NCI-H82 (cell line): Measurements from ENCODE around the gene ZNF184.

ENCODE experiments used
- DNase-seq: peaks from one replicate; lab custom pipeline; 2025; lab: John Stamatoyannopoulos, UW

Gene ZNF184

DNA sequence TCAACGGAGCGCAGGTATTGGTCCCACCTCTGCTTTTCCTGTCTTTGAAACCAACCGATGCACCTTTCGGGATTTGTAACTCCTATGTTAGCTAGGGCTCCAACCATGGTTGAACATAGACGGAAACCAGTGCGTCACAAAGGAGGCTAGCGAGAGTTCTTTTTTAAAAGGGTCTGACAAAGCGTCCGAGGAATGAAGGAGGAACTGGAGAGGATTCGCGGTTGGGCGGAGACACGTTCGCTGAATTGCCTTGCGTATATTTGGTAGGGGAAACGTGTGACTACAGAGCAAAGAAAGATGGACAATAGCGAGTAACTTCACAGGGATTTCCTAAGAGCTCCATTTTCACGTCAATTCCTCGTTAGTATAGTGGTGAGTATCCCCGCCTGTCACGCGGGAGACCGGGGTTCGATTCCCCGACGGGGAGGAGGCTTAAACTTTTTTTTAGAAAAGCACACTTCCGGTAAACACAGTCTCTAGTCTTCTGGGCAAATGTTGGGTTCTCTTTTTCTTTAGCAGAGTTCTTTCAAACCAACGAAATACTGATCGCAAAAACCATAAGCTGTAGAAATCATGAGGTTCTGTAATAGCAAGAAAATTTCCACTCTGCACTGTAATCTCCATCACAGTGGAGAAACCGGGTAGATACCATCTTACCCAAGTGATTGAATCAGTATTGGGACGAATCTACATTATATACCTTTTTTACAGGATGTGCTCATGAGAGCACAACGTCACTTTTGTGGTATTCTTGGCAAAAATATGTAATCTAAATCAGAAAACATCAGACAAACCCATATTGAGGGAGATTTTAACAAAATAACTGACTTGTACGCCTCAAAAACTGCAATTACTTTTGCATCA is 6.6 kb upstream of the ZNF184 start:
- peak; percentile 91 for DNase-seq

DNA sequence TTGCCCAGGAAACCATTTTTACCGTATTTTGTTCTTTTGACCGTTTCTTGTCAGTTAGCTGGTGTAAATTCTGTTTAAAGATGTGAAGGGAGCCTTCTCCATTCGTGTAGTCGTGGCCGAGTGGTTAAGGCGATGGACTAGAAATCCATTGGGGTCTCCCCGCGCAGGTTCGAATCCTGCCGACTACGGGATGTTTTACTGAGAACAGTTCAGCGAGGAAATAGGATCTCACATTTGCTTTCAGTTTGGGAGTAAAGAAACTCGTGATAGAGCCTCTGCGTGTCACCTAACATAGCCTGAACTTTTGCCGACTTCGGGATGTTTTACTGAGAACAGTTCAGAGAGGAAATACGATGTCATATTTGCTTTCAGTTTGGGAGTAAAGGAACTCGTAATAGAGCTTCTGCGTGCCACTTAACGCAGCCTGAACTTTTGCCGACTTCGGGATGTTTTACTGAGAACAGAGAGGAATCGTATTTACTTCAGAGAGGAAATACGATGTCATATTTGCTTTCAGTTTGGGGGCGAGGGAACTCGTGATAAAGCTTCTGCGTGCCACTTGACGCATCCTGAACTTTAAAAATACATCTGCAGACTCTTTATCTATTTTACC is 5.9 kb upstream of the ZNF184 start:
- peak; percentile 94 for DNase-seq

DNA sequence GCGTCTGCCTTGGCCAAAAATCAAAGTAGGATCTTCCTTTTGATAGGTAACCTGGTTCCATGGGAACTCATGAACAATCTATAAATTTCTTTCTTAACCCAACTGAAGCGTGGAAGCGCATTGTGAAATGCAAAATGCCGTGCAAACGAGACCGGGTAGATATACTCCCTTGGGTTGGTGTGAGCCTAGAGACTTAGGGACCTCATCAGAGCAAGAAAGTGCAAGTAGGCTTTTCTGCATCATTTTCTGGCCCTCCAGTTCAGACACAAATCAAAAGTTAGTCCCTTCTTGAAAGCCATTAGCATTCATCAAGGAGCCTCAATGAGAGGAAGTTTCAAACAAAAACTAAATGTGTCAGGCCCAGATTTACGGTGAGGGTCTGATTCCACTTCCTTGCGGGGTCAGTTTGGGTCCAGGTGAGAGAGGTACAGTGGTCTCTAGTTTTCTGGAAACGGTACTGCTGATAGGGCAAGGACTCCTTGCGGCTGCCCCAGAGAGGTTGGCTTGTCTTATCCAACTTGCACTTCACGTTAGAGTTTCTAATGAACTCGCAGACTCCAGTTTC is 5.3 kb upstream of the ZNF184 start:
- DNase-seq: peak; percentile 58

DNA sequence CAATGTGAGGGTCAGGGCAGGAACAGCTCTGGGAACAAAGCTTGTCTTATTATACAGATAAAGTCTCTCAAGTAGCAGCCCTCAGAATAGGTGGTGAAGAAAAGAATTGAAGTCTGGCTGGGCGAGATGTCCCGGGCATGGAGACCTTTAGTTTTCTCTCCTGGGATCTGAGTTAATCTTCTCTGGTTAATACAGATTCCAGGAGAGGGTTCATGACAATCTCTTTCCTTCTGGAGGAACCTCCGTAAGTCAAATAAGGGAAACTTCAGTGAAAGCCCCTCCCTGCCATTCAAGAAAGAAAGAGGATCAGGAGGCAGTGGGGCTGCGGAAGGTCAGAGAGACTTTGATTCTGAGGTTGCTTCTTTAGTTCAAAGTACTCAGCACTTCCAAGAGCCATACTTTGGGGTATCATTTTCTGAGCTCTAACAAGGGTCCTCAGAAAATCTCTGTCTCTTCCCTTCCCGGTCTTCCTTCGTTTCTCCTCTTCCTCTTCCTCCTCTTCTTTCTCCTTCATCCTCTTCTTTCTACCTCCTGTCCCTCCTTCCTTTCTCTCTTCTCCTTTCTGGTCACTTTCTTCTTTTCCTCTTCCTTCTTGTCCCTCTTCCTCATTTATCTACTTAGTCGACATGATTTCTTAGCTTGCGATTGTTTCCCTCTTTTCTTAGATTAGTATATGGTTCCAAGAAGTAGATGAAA is 4.6 kb upstream of the ZNF184 start:
- DNase-seq: peak; percentile 64

DNA sequence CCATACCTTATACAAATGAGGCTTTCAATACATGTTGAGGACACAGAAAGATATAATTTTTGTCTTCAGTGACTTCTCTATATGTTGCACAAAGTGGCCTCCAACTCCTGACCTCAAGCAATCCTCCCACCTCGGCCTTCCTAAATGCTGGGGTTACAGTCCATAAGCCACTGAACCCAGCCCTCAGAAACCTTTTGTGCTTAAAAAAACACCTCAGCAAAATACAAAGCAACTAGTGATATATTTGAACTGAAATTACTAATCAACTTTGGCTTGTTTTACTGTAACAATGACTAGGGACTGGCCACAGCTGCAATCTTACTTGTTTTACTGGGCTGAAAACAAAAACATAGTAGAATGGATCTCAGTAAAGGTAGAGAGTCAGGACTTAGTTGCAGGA is 3.2 kb upstream of the ZNF184 start:
- no peak for DNase-seq

DNA sequence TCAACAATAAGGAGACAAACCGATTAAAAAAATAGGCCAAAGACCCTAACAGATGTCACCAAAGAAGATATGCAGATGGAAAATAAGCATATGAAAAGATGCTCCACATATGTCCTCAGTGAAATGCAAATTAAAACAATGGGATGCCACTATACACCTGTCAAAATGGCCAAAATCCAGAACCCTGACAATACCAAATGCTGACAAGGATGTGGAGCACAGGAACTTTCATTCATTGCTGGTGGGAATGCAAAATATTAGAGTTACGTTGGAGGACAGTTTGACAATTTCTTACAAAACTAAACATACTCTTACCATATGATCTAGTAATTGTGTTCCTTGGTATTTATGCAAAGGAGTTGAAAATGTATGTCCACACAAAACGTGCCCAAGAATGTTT is 1.8 kb upstream of the ZNF184 start:
- DNase-seq: no peak

DNA sequence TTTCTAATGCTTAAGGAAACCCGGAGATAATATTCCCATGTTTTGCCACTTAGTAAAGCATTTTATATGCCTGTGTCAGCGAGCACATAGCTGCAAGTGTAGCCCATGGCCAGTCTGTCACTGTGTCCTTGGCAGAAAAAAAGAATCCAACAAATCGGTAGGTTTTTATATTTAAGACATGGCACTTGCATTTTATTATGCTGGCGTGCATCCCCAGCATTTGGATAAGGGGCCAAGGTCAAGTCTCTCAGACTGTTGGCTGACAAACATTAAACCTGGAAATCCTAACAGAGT is 1.2 kb upstream of the ZNF184 start:
- DNase-seq: no peak

DNA sequence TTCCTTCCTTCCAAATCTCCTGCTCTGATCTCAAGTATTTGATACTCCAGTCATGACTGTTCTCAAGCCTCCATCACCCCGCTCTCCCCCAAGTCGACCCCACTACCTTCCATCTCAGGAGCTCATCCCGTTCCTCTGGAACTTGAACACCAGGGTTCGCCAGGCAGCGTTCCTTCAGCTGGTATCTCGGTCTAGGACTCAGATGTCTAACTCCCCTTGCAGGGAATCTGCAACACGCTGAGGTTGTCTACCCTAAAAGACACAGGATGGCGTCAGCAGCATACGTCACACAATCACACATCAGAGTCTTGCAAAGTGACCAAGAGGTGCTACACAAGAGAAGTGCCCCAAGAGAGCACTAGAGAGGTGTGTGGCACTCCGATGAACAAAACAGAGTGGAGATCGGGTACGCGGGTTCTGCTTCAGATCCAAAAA is 706 bp downstream of the ZNF184 start:
- peak; percentile 83 for DNase-seq

DNA sequence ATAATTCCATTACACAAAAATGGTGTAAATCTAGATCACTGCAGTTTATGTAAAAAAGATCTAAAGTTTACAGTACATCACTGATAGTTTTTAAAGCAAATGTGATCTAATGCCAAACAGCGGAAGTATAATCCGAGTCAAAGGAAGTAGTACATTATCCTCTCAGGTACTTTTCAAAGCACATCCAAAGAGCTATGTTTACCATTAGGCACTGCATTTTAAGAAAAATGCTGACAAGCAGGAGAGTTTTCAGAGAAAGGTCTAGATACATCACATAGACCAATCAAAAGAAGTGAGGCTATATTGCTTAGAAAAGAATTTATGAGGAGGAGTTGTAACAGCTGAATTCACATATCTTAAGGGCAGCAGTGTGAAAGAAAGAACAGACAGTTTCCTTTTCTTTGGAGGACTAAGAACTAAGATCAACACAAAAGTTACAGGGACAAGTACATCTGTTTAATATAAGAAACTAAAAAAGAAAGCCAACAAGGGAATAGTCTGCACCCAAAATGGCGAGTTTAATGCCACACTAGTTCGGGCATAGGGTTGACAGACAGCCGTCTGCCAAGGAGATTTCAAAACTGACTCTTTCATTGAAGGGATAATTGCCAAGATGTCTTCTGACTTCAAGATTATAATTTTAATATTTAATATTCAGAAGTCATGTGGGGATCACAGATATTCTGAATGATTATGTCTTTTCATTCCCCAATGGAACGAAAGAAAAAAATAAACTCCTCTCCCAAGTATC is 1.4 kb downstream of the ZNF184 start:
- DNase-seq: peak; percentile 15

DNA sequence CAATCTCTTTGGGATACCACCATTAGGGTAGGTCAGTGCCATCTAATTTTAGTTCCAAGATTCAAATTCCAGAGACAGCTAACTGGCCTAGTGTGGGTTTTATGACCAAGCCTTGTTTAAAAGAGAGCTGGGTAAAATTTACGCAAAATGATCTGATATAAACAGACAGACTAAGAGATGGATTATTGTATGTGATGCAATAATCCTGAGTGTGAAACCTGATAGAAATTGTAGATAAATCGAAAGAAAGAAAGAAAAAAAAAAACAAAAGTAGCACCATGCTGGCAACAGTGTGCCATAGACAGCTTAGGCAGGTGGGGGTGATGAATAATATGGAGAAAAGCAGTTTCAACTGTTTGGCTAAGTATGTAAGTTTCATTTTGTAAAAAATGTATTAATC is 2.9 kb downstream of the ZNF184 start:
- DNase-seq: no peak

DNA sequence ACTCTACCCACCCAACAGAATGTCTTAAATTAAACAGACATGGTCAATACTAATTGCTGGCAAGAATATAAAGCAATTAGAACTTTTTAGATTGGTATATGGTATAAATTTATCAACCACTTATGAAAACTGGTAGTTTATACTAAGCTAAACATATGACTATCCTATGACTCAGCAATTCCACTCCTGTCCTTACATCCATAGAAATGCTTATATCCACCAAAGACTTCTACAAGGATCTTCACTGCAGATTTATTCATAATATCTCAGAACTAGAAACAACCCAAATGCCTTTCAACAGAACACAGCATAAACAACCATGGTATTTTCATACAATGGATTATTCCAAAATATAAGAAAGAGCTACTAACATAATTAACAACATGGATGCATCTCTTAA is 4.6 kb downstream of the ZNF184 start:
- no peak for DNase-seq

DNA sequence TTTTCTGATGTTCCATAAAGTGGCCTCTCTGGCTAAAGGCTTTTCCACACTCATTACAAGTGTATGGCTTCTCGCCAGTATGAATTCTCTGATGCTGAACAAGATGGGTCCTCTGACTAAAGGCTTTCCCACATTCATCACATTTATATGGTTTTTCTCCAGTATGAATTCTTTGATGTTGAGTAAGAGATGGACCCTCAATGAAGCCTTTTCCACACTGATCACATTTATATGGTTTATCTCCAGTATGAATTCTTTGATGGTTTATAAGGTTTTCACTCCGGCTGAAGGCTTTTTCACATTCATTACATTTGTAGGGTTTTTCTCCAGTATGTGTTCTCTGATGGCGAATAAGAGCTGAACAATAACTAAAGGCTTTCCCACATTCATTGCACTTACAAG is 20.4 kb downstream of the ZNF184 start:
- no peak for DNase-seq

DNA sequence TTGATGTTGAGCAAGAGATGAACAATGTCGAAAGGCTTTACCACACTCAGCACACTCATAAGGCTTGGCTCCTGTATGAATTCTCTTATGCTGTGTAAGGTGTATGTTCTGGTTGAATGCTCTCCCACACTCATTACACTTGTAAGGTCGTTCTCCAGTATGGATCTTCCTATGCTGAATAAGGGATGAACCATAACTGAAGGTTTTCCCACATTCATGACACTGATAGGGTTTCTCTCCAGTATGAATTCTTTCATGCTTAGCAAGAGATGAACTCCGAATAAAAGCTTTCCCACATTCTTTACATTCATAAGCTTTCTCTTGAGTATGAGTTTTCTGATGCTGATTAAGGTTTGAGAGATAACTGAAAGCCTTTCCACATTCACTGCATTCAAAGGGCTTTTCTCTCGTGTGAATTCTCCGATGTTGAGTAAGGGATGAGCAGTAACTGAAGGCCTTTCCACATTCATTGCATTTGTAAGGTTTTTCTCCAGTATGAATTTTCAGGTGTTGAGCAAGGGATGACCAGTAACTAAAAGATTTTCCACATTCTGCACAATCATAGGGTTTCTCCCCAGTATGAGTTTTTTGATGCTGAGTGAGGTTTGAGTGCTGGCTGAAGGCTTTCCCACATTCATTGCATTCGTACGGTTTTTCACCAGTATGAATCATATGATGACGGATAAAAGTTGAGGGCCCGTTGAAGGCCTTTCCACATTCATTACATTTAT is 21.1 kb downstream of the ZNF184 start:
- DNase-seq: no peak

DNA sequence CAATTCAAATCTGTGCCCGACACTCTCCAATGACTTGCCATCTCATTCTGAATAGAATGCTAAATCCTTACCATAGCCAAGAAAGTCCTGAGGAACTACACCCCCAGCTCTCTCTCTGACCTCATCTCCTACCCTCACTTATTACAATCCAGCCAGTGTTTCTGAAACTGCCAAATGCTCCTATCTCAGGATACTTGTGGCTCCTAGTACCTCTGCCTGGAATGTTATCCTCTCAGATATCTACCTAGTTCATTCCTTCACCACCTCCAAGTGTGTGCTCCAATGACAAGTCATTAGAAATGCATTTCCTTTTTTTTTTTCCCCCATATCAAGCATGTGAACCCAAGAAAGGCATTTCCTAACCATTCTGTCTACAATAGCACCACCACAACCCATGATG is 24.4 kb downstream of the ZNF184 start:
- DNase-seq: no peak

DNA sequence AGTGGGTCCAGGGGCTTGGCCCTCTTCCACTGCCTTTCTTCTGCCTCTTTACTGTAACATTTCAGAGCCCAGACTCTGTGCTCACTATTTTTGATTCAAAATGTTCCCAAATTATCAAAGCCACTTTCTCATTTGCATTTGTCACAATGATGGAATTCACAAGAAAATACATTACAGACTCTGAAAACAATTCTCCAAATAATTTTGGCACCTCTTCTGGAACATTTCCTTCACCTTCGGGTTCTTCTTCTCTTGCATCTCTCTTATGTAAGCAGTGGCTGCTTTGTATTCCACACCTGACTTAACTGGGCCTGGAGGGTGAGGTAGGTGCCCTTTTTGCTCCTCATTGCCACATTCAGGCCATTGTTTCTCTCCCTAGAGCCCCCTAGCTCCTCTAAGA is 30.0 kb downstream of the ZNF184 start:
- DNase-seq: no peak

DNA sequence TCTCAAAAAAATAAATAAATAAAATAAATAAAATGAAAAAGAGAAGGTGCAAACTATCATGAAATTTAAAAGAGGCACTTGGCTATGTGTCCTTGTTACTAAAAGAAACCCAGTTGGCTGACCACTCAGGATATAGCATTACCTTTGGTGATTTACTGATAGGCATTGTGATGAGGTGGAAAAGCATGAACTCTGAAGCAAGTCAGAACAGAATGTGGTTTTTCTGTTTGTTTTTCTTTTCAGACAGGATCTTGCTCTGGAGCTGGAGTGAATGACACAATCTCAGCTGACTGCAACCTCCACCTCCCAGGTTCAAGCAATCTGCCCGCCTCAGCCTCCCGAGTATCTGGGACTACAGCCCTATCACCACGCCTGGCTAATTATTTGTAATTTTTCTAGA is 31.9 kb downstream of the ZNF184 start:
- DNase-seq: no peak

DNA sequence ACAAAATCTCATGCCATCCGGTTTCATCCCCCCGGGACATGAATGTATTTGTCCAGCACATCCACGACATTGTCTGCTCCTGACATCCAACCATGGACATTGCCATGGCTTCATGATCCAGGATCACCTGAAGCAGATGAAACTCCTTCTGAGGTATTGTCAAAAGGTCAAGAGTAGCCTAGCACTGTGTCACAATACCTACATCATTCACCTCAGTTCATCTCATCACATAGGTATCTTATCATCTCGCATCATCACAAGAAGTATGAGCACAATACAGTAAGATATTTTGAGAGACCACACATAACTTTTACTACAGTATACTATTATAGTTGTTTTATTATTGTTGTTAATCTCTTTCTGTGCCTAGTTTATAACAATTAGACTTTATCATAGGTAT is 33.5 kb downstream of the ZNF184 start:
- DNase-seq: no peak

DNA sequence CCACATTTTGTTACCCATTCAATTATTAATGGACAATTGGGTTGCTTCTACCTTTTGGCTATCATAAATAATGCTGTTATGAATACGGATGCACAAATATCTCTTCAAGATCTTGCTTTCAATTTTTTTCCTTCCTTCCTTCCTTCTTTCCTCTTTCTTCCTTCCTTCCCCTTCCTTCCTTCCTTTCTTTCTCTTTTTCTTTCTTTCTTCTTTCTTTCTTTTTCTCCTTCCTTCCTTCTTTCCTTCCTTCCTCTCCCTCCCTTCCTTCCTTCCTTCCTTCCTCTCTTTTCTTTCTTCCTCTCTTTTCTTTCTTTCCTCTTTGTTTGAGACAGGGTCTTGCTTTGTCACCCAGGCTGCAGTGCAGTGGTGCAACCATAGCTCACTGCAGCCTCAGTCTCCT is 39.2 kb downstream of the ZNF184 start:
- DNase-seq: no peak

DNA sequence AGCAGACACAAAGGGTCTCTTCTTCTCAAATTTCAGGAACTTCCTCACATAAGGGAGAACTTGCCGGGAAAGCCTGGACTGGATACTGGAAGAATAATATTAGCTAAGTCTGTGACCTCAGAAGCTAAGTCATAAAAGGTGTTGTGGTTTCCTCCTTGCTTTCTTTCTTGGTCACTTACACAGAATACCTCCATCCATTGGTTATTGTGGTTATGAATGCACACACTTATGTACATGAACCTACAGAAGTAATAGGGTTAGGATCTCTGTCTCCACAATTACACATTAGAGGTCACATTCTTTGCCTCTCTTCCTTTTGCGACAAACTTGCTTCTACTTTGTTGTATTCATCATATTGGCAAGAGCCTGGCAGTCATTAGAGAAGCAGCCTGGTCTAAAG is 43.9 kb downstream of the ZNF184 start:
- no peak for DNase-seq

DNA sequence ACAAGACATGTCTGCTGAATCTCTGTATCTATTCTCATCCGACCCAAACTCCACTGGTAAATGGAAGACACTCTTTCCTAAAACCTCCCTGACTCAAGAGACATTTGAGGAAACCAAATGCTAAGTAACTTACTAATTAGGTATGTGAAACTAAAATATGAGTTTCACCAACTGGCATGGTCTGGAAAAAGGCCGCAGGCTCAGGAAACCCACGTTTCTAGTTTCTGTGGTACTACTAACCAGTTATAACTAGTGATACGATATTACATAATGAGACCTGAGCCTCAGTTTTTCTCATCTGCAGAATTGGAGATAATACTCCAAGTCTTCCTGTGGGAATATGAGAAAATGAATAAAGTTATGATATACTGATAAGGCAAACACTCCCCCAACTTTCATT is 44.4 kb downstream of the ZNF184 start:
- no peak for DNase-seq

DNA sequence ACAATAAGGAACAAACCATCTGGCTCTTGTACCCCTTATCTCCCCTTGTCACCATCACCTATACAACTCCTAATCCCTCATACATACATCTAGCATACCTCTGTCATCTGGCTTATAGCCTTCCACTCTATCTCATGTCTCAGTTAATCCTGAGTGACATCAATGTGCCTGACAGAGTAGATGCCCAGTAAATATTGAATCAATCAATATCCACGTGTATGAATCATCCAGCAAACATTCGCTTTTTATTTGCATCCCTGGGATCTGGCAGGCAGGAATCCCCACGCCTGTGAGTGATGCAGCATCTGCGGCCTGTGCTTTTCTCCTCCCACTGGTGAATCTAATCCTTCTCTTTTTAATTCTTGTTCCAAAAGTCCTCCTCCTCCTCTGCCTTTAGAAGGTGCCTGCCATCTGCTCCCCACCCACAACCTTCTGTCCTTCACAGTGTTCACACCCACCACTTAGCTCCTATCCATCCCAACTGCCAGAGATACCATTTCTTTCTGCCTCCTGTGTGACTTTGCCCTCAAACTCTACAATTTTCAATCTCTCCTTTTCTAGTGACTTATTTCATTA is 46.8 kb downstream of the ZNF184 start:
- DNase-seq: peak; percentile 24
